Skin epidermis (tissue), 12 donors: Measurements from ENCODE around the gene CLK3.
"Not testable (repeated sequence)": the region's sequence is repeated elsewhere in the genome, so short reads cannot be mapped to it uniquely, and the experiment has no call there.

ENCODE experiments used
- H3K27ac ChIP-seq, 21 experiments: fragments of 200-600 bp; sonication (generic) in 11 of 21; one replicate each; pipeline ENCODE4 v1.5.0; 2020; ENCODE audit warnings: mild to moderate bottlenecking in 3 of 21, inconsistent platforms in 2 of 21, moderate library complexity in 2 of 21
- H3K4me3 ChIP-seq, 7 experiments: fragments of 200-600 bp; sonication (generic) in 2 of 7; one replicate each; pipeline ENCODE4 v1.5.0; 2020; ENCODE audit warnings: inconsistent platforms in 2 of 7, mild to moderate bottlenecking in 2 of 7, moderate library complexity in 1 of 7

CLK3 gene

DNA sequence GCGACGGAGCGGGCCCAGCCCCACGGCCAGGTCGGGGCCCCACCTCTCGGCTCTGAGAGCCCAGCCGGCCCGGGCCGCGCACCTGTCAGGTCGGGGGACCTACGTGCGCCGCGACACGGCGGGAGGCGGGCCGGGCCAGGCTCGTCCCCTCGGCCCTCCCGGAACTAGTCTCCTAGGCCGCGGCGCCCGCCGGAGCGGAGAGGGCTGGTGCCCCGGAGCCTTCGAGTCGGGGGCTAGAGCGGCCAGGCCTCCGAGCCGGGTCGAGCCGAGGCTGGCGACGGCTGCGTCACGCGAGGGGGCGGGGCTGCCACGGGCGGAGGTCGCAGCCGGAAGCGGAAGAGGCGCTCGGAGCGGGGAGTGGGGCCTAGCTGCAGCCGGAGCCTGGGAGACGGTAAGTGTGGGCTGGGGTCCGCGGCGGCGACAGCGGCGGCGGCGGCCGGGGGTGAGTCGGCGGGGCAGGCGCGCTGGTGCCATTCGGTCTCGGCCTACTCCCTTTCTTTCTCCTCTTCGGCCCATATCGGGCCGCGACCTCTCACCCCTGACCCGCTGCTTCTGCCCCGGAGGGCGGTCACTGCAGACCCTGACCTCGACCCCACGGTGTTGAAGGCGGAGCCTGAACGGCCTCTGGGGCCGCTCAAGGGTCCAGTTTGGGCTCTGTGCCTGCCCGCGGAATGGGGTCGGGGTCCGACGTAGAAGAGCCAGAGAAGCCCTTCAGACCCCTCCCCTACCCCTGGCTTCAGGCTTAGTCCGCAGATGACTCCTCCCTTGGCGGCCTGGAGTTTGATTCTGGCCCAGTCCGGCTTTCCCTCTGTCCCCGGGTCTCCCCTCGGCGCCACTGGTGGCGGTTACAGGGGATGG lies at the start of gene CLK3:
CLK3 (plus strand) TSS at position 329 of the 858 bp plus-strand sequence. CDS start 3,361 bp downstream, outside the sequence.
- H3K27ac ChIP-seq, result peak within 1 kb of the TSS; percentile 91 to 99 (median 97)
- peak within 1 kb of the TSS; percentile 54 to 100 (median 98) for H3K4me3 ChIP-seq

DNA sequence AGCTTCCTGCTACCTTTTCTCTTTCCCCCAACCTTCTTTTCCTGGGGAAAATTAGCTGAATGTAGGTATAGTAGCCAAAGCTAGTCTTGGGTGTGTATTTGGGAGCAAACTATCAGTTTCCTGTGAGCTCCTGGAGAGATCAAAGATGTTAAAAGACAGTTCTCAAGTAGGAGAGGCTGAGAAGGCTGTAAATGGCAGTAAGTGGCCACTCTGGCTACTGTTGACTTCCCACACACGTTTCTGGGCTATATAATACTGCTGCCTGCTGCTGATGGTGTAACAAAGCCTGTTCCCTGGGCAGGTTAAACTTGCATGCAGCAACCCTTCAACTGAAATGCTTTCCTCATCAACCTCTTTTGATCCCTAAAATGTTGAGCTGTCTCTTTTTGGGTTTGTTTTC lies 47.0 kb upstream of the CLK3 start:
- Histone ChIP-seq H3K4me3 (no peak overlapping the region), H3K27ac (no peak overlapping the region)

DNA sequence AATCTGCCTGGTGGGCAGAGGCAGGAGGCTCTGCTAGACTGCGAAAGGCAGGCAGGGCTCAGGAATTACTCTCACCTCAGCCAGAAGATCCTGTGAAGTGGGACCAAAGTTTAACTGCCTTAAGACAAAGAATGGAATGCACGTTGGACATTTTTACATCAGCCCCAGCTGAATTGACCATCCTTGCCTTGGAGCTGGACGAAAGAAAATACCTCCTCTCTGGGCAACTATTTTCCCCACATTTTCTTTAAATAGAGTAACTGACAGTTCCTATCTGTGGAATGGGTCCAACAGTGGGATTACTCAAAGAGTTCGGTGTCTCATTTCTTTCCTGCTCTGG lies 45.9 kb upstream of the CLK3 start:
- H3K27ac ChIP-seq, result no peak overlapping the region

DNA sequence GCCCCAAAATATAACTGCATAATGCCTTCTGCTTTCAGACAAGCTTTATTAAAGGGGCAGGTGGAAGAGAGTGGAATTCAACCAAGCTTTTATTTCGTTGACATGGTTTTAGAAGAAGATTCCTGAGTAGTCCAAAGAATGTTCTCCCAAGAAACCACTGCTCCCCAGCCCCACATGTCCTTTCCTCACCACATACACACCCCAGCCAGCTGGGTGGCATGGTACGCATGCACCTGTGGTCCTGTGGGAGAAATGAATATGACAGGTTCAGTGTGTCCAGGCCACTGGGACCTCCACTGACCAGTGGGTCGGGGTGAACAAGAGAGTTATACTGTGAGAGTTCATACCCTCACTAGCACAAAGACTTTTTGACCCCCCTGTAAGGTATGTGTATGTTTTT lies 44.4 kb upstream of the CLK3 start:
- Histone ChIP-seq H3K27ac (no peak overlapping the region), H3K4me3 (no peak overlapping the region)

More for the DNA sequence above, 45.9 kb upstream of the CLK3 start:
- H3K4me3 ChIP-seq, result no peak overlapping the region

DNA sequence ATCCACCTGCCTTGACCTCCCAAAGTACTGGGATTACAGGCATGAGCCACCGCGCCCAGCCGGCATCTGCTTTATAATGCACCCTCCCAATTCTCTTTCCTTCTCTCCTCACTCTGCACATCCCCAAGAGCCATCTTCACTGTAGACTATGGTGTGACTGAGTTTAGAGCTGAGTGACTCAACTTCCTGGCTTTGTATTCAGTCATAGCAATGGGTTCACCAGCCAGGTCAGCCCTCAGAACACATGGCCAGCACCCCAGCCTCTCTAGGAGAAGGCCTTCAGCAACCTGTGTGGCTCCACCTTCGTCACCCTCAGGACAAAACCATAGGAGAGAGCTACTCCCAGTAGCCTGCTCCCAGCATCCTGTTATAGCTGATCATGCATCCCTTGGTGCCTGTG lies 41.6 kb upstream of the CLK3 start:
- H3K27ac ChIP-seq, result no peak overlapping the region
- H3K4me3 ChIP-seq, result no peak overlapping the region

DNA sequence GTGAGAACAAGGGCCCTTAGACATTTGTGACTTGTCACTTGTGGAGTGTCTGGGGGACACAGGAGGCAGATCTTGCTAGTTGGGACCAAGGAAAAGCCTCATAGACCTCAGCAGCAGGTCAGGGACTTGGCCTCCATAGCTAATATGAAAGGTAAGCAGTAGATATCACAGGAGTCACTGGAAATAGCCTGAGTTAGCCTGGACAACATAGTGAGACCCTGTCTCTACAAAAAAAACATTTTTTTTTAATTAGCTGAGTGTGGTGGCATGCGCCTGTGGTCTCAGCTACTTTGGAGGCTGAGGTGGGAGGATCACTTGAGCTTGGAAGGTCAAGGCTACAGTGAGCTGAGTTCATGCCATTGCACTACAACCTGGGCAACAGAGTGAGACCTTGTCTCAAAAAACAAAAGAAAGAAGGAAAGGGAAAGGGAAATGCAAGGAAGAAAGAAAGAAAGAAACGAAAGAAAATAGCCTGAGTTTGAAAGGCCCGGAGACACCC lies 37.1 kb upstream of the CLK3 start:
- no peak overlapping the region for H3K27ac ChIP-seq
- H3K4me3 ChIP-seq, result no peak overlapping the region

DNA sequence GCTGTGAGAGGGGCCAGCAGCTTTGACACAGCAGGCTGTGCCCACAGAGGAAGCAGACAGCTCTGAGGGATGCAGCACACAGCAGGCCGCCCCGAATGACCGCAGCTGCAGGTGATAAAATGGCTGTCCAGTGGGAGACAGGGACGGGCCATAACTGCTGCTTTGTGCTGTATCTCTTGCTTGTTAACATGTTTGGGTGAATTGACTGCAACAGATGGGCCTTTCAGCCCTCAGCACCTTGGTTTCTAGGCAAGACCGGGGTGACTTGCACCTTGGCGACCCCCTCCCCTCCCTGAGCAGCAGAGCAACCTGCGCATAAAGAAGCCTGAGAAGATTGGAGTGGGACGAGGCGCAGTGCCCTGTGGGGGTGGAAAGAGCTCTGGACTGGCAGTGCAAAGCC lies 36.6 kb upstream of the CLK3 start:
- no peak overlapping the region for H3K4me3 ChIP-seq
- H3K27ac ChIP-seq, result no peak overlapping the region

DNA sequence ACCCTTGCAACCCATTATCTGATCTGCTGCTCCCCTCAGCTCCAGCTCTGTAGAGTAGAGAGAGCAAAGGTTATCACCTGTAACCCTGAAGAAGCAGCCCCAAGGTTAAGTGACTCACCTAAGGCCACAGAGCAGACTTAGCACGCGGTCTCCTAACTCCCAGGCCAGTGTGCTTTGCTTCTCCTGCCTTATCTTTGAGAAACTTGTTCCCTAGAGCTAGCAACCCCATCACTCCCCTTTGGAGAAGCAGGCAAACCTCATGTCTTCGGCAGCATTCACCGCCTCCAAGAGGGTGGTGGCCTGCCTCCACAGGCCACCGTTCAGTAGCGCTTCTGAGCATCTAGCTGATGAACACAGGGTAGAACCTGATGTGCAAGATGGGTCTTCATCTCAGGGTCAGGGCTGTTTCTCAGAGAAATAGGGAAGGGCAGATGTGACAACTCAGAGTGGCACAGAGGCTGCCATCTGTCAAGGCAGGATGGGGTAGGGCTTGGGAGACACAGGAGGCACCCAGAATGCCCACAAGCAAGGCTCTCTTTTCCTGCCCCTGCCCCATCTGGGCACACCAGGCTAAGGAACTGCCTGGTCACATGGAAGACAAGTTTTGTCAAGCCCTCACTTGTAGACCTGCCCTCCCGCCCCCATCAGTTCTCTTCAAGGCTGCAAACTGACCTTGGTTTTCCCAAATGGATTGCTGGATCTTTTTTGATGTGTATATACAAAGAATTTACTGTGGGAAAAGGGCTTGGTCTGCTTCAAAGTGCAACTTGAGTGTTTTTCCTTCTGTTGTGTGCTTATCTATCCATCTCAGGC lies 34.9 kb upstream of the CLK3 start:
- no peak overlapping the region for H3K27ac ChIP-seq

DNA sequence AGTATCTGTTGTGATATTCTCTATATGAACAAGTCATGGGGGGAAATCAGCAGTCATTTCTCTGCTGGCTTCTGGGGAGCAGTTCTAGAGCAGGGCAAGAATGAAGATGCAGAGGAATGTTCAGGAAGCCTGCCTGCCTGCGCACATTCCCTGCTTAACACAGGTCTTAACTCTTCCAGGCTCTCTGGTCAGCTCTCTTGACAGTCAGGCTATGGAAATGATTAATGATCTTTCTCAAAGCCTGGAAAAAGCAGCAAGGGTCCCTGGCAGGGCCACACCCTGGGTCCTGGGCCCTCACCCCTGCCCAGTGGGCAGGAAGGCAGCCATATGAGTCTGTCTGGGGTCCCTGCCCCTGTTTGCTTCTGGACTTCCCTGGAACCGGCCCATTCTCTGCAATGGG lies 31.4 kb upstream of the CLK3 start:
- Histone ChIP-seq H3K4me3 (no peak overlapping the region), H3K27ac (no peak overlapping the region)

More for the DNA sequence above, 34.9 kb upstream of the CLK3 start:
- H3K4me3 ChIP-seq, result no peak overlapping the region

DNA sequence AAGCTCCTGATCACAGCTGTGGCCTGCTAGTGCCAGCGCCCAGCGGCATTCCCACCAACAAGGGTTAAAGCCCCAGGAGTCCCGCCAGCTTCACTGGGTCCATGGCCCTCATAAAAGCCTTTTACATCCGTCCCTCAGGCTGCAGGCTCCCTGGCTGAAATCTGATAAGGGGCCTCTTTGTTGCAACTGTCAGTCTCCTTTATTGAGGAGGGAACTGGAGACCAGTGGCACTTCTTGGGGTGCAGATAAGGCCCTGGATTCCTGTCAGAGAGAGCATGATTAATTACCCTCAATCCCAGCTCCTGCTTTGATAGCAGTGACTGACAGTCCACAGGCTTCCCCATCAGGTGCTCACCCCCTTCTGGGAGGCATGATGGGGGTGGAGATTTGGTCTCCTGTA lies 30.9 kb upstream of the CLK3 start:
- Histone ChIP-seq H3K27ac (no peak overlapping the region), H3K4me3 (no peak overlapping the region)

DNA sequence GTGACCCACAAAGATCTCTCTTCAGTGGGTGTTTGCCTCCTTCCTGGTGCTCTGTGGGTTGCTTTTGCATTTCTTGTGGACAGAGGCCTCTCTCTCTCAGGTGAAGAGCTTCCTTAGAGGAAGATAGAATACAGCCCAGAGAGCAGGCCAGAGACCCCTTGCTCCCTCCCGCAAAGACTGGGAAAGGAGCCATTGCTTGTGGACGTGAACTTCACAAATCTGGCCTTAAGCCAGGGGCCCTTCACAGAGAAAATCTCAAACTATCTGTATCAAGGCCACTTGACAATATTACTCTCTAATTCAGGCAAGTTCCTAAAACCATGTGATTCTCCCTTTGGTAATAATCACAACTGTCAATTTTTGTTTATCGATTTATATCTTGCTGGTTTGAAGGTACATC lies 30.4 kb upstream of the CLK3 start:
- H3K4me3 ChIP-seq, result no peak overlapping the region
- H3K27ac ChIP-seq, result no peak overlapping the region

DNA sequence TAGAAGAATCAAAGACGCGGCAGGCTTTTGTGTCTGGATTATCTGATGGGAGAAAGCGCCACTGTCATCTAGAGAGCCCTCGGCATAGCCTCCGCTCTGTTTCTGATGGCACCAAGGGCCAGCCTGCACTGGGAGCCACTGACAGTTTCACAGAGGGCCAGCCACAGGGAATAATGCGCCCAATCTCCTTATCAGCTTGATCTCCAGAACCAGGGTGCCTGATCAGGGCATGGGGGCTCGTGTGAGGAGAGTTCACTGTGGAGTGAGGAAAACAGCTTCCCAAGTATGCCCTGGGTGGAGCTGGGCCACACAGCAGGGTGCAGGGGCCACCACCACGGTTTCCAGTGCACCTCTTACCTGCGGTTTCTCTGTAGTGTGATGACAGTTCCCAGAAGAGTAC lies 29.8 kb upstream of the CLK3 start:
- no peak overlapping the region for H3K27ac ChIP-seq
- no peak overlapping the region for H3K4me3 ChIP-seq

DNA sequence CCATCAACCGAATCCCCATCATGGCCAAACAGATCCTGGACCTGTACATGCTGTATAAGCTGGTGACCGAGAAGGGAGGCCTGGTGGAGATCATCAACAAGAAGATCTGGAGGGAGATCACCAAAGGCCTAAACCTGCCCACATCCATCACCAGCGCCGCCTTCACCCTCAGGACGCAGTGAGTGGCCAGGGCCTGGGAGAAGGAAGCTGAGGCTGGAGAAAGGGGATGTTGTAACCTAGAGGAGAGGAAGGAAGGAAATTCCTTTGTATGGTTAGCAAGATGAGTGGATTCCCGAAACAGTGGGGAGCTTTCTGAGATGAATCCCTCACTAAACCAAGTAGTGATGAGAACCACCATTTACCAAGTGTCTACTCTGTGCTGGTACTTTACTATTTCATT lies 25.8 kb upstream of the CLK3 start:
- H3K4me3 ChIP-seq, result no peak overlapping the region
- H3K27ac ChIP-seq, result no peak overlapping the region

DNA sequence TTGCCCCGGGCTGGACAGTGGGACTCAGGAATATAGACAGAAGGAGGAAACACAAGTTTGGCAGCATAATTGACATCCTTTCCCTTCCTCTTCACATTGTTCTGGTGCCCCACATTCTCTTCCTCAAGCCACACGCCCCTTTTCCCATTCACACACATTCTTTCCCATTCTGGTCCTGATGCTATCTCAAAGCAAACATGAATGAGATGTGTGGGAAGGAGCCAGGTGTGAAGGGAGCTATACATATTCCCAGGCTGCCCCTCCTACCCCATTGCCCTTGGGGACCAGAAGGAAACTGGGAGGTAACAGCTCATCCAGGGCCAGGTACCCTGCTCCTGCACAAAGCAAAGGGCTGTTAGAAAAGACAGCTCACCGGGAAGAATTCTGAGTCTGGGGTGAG lies 23.4 kb upstream of the CLK3 start:
- no peak overlapping the region for H3K27ac ChIP-seq
- no peak overlapping the region for H3K4me3 ChIP-seq

DNA sequence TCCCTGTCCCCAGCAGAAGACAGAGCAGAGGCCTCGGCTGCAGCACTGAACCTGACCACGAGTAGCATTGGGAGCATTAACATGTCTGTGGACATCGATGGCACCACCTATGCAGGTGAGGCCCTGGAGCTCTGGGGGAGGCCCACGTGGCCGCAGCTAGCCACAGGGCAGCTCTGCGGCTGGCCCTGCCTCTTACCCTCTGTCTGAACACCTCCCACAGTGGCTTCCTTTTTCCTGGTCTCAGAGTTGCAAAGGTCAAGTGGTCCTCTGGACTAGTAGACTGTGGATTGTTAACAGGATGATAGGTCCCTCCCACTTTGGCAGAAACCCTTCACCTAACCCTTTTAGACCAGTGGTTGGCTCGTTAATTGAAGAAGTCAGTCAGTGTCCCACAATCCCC lies 22.5 kb upstream of the CLK3 start:
- no peak overlapping the region for H3K27ac ChIP-seq
- no peak overlapping the region for H3K4me3 ChIP-seq

DNA sequence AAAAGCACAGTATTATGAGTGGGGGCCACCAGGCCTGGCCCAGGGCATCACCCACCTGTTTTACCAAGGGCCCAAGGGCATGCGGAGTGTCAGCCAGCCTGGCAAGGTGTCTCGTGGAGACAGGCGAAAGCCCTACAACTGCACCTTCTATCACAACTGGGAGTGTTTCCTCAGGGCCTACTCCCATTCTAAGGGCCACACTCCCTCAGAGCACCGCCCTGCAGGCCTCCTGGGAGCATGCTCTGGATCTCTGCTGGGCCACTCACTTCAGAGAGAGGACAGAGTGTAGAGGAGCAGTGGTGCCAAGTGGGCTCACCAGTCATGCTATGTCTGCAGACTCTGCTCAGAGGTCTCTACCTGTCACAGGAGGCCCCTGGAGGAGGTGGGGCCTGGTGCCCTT lies 21.2 kb upstream of the CLK3 start:
- Histone ChIP-seq H3K4me3 (no peak overlapping the region), H3K27ac (no peak overlapping the region)

DNA sequence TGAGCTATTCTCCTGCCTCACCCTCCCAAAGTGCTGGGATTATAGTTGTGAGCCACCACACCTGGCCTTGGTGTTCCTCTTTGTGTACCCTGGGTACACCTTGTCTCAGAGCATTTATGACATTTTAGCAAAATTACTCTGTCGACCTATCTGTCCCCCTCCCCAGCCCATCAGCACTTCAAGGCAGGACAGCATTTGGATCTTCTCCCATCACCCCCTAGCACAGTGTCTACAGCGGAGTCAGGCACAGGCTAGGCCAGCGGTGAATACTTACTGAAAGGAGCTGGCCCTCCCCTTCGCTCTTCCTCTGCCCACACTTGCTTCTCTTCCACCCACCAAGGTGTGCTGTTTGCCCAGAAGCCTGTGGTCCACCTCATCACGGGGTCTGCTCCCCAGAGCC lies 20.4 kb upstream of the CLK3 start:
- Histone ChIP-seq H3K27ac (no peak overlapping the region), H3K4me3 (no peak overlapping the region)

DNA sequence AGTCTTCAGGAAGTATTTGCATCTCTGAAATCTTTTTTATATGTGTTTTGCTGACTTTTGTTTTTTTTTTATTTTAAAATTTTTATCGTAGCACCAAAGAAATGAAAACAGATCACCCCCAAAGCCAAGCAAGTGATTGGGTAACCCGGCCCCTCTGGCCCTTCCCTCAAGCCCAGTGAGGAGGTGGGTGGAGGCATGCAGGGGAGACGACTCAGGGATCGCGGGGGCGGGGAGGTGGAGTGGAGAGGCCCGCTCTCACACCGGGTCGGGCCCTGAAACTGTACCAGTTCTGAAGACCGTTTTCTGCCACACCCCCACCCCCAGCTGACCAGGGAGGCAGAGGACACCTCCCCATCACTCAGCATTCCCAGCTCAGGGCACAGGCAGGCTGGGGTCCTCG lies 18.9 kb upstream of the CLK3 start:
- H3K27ac ChIP-seq, H3K4me3 ChIP-seq: not testable (repeated sequence)

DNA sequence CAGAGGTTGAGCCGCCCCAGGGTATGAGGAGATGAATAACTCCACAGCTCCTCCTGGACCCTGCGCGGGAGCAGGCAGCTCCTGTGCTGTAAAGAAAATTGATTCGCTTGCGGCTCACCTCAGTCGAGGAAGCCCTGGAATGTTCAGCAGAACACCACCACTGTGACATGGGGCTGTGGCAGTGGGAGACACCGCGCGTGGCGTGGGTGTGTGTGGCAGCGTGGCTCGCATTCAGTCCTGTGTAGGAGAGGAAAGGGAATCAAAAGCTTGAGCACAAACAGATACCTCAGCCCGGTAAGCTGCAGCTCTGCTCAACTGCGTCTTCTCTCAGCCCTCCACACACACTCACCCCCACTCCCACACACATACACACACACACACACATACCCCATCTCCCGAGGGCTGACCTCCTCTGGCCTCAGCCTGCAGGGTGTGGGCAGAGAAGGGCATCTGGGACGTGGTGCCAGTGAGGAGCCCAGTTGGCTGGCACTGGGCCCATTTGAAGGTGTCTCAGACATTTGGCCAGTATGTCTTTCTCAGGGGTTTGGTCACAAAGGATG lies 18.4 kb upstream of the CLK3 start:
- not testable (repeated sequence) for H3K4me3 ChIP-seq, H3K27ac ChIP-seq

DNA sequence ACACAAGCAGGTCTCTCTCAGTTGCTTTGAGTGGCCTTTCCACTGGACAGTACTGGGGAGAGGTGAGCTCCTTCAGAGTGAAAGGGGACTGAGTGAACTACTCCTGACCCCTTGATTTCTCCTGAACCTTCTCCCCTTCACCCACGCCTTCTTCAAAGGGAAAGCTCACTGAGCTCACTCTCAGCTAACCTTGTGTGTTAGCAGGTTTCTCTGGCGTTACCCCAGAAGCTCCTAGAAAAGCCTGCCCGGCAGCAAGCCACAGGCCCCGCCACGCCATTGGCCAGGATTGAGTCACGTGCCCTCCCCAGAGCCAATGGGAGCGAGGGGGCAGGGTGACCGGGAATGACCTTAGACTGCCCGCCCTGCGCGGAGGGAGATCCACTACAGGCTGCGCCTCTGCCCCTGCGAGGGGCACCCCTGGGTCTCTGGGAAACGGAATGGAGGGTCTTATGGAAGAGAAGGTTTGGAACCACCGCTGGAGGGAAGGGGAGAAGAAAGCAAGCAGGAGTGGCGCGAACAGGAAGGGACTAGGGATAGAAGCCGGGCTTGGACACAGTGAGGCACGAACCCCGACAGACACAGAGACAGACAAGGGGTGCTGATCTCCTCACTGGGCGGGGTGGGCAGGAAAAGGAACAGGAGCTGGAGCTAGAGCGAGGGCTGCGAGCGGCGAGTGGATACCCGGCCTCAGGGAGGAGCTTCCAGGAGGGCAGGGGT lies 17.4 kb upstream of the CLK3 start:
- H3K4me3 ChIP-seq, result peak overlapping the region; percentile 47 to 68 (median 54)

More for the DNA sequence above, 17.4 kb upstream of the CLK3 start:
- H3K27ac ChIP-seq, result peak overlapping the region in 20 of 21 experiments; percentile 66 to 91 (median 81)
